ENCODE data around the gene ARID1B. TPM values are rescaled to one million over a fixed set of nuclear protein-coding genes. Genes with fewer than 3 reads are reported as not detected.

The ARID1B gene
- total RNA-seq, 1 experiment from 2014 or later = 24.2 TPM

DNA sequence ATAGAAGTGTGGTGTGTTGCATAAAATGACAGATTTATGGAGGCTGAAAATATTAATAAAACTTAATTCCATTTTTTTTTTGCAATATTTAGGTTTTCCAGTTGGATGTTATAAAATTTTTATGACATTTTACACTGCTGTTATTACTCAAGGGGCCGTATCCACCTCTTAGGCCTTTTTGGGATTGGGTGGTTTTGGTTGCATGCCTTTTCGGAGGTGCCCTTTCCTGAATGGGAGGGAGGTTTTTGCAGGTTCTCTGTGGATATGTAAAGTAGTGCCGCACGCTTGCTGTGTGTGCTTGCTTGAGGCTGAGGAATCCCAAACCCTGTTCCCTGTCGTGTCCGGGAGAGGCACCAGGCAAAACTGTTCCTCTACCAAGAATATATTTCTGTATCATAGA, 6.8 kb downstream of the ARID1B start:
- ATAC-seq = no peak
- Histone ChIP-seq H3K9me3 (ENCODE audit: low read length) (no peaks in the 10 kb centered on the region), H3K27me3 (ENCODE audit: low read length) (no peaks in the 10 kb centered on the region), H4K20me1 (ENCODE audit: low read length) (peaks cover 39% of the 10 kb centered on the region), H3K9me2 (replicated peaks; ENCODE audit: low read length) (no peaks in the 10 kb centered on the region), H3K4me3 (ENCODE audit: low read length) (no peak overlapping the region), H3K4me2 (ENCODE audit: low read length) (no peak overlapping the region; the same call in 1 of the 2 replicates), H3K27ac (ENCODE audit: low read length) (no peak overlapping the region), H2AFZ (ENCODE audit: low read length) (no peak overlapping the region), H3K79me2 (ENCODE audit: low read length) (peaks cover 95% of the 10 kb centered on the region), H3F3A (ENCODE audit: low read length, unreplicated experiment) (no peaks in the 10 kb centered on the region), H3K36me3 (ENCODE audit: low read depth, low read length) (0 out of 2 replicates have a peak, but pooled peaks cover 5% of the 10 kb centered on the region), H3K4me1 (ENCODE audit: insufficient read depth, low read length) (peaks cover 19% of the 10 kb centered on the region), H3K9ac (ENCODE audit: low read length) (no peak overlapping the region)
- no TSS peak for BruUV-seq (replicated peaks)
- DNase-seq = no peak
- TF ChIP-seq, protein P1, sequence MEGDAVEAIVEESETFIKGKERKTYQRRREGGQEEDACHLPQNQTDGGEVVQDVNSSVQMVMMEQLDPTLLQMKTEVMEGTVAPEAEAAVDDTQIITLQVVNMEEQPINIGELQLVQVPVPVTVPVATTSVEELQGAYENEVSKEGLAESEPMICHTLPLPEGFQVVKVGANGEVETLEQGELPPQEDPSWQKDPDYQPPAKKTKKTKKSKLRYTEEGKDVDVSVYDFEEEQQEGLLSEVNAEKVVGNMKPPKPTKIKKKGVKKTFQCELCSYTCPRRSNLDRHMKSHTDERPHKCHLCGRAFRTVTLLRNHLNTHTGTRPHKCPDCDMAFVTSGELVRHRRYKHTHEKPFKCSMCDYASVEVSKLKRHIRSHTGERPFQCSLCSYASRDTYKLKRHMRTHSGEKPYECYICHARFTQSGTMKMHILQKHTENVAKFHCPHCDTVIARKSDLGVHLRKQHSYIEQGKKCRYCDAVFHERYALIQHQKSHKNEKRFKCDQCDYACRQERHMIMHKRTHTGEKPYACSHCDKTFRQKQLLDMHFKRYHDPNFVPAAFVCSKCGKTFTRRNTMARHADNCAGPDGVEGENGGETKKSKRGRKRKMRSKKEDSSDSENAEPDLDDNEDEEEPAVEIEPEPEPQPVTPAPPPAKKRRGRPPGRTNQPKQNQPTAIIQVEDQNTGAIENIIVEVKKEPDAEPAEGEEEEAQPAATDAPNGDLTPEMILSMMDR (conservative IDR thresholded peaks at IDR 0.05; ENCODE audit: low read depth, low read length) = no peak
- TF ChIP-seq EZH2 (IDR thresholded peaks at IDR 0.05; ENCODE audit: low read length, unreplicated experiment) (no peak), EZH2phosphoT487 (IDR thresholded peaks at IDR 0.05; ENCODE audit: borderline replicate concordance, low read length) (no peak)
- CTCF ChIA-PET = no interaction called here
- POLR2A ChIA-PET (ENCODE audit: unreplicated experiment) = no interaction called here
- intact Hi-C loops (cut with micrococcal nuclease) = loop anchor here (5.0 kb wide), 3 partner anchors 83 to 398 kb away; no protein-coding TSS in a partner anchor

DNA sequence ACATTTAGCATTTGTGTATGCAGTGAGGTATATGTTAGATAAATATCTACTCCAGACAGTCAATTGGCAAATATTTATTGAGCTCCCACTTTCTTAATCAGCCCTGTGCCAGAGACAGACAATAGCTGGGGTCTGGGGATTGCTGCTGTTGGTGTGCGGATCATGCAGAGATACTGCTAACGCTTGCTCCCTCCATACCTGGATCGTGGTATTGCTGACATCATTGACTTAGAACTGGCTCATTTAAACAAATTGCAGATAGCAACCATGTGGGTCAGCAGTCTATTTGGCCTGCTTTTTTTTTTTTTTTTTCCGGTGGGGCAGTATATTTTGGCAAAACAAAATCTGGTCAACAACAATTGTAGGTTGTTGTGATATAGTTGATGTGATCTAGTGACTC, 9.5 kb downstream of the ARID1B start:
- Histone ChIP-seq H3K4me2 (ENCODE audit: low read length) (no peak overlapping the region), H3K36me3 (ENCODE audit: low read depth, low read length) (0 out of 2 replicates have a peak, but pooled peaks cover 5% of the 10 kb centered on the region), H3K4me1 (ENCODE audit: insufficient read depth, low read length) (peaks cover 11% of the 10 kb centered on the region), H3K27ac (ENCODE audit: low read length) (no peak overlapping the region), H3K9me2 (replicated peaks; ENCODE audit: low read length) (no peaks in the 10 kb centered on the region), H3K4me3 (ENCODE audit: low read length) (no peak overlapping the region), H4K20me1 (ENCODE audit: low read length) (peaks cover 41% of the 10 kb centered on the region; the same call in 1 of the 2 replicates), H3F3A (ENCODE audit: low read length, unreplicated experiment) (no peaks in the 10 kb centered on the region), H3K9ac (ENCODE audit: low read length) (no peak overlapping the region), H3K79me2 (ENCODE audit: low read length) (peaks cover 100% of the 10 kb centered on the region), H2AFZ (ENCODE audit: low read length) (no peak overlapping the region), H3K9me3 (ENCODE audit: low read length) (no peaks in the 10 kb centered on the region), H3K27me3 (ENCODE audit: low read length) (no peaks in the 10 kb centered on the region)
- intact Hi-C loops (cut with micrococcal nuclease) = no loop called here
- ATAC-seq (no peak), DNase-seq (no peak)
- ChIA-PET POLR2A (ENCODE audit: unreplicated experiment) (interaction anchor here (0.6 kb wide), 1 partner anchor 41 kb away, joined by 10 read pairs; no protein-coding TSS in a partner anchor), CTCF (no interaction called here)
- TF ChIP-seq, protein P1 (conservative IDR thresholded peaks at IDR 0.05; ENCODE audit: low read depth, low read length) = no peak
- TF ChIP-seq EZH2phosphoT487 (IDR thresholded peaks at IDR 0.05; ENCODE audit: borderline replicate concordance, low read length) = no peak
- no peak for TF ChIP-seq EZH2 (IDR thresholded peaks at IDR 0.05; ENCODE audit: low read length, unreplicated experiment)
- no TSS peak for BruUV-seq (replicated peaks)
